ENCODE measurements around the gene C1QTNF12.

Gene C1QTNF12

DNA sequence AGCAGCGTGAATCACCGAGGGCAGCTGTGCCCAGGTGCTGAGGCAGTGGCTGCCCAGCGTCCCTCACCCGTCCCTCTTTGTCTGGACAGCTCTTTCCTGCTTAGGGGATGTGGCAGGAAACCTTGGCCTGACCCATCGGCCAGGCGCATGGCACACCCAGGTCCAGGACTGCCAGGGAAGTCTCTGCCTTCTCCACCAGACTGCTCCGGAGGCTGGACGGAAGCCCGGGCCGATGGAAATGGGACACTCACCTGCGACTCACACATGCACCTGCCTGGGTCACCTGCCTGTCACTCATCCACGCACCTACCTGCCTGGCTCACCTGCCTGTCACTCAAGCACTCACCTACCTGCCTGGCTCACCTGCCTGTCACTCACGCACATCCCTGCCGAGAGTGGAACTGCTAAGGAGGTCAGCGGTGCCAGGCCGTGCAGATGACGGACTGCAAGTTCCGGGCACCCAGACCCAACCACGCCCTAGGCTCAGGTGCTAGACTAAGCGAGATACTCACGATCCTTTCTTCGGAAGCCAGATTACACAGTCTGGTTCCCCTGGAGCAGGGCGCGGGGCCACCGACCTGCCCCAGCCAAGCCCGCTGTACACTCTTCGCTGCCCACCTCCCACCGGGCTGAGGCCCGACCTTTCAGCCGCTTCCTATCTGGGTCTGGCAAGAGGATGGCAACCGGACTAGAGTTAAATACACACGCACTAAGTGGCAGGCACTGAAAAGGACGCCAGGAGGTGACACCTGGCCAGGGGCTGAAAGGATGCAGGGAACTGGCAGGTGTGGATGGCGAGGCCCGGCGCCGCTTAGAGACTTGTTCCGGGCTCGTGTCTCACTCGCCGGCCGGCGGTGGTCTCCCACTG lies 26.1 kb upstream of the C1QTNF12 start:
- peak overlapping the region; percentile 98 for H3K27ac ChIP-seq
- TF ChIP-seq CTCF (conservative IDR thresholded peaks at IDR 0.05): no peak

DNA sequence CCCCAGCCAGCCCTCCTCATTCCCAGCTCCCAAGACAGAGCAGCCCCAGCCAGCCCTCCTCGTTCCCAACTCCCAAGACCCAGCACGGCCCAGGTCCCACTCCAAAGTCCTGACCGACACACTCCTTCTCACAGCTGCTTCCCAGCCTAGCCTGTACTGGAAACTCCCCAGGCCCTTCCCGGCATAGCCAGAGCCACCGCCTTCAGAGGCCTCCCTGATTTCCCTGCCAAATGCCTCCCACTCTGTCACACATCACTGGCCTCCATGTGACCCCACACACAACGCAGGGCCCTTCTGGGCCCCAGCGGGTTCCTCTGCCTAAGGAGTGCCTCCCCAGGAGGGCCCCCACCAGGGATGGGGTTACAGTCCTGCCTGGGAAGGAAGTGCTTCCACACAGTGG lies 24.3 kb upstream of the C1QTNF12 start:
- peak overlapping the region; percentile 98 for H3K27ac ChIP-seq
- TF ChIP-seq CTCF (conservative IDR thresholded peaks at IDR 0.05): no peak

GRCh38 chr1:1268284-1268682 lies 21.8 kb upstream of the C1QTNF12 start:
- no peak overlapping the region for H3K27ac ChIP-seq
- TF ChIP-seq CTCF (conservative IDR thresholded peaks at IDR 0.05): no peak

DNA sequence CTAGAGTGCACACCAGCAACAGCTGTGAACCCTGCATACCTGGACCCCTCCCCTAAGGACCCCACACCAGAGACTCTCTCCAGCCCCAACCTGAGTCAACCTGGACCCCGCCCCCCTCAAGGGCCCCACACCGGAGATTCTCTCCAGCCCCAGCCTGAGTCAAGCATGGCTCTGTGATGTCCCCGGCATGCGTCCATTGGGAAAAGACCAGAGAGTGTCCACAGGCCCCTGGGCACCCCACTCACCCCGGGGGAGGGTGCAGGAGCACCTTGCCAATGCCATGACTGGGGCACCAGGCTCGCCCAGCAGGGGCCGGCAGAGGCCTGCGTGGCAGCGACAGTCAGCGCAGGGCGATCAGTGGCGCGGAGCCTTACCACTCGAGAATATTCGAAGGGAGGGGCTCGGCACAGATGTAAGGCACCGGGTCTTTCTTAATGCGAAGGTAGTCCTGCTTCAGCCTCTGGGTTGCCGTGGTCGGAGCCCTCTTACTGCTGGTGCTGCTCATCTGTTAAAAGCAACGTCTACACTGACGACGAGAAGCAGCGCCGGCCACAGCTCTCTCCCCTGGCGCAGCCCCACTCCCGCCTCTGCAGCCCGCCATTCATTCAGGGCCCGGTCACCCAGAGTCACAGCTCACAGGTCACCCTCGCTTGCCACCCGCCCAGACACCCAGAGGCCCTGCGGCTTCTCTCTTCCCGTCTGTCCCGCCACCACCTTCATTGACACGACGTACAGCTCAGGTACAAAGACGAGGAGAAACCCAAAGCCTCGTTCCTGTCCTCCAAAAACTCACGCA lies 21.2 kb upstream of the C1QTNF12 start:
- no peak for TF ChIP-seq CTCF (conservative IDR thresholded peaks at IDR 0.05)
- no peak overlapping the region for H3K27ac ChIP-seq

GRCh38 chr1:1264868-1265272 lies 18.3 kb upstream of the C1QTNF12 start:
- H3K27ac ChIP-seq: no peak overlapping the region

GRCh38 chr1:1264026-1264425 lies 17.5 kb upstream of the C1QTNF12 start:
- TF ChIP-seq CTCF (conservative IDR thresholded peaks at IDR 0.05): no peak
- H3K27ac ChIP-seq: no peak overlapping the region

More at GRCh38 chr1:1264868-1265272, 18.3 kb upstream of the C1QTNF12 start:
- TF ChIP-seq CTCF (conservative IDR thresholded peaks at IDR 0.05): no peak

GRCh38 chr1:1262758-1263157 lies 16.2 kb upstream of the C1QTNF12 start:
- H3K27ac ChIP-seq: 0 out of 2 replicates have a peak overlapping the region, but pooled peaks have one; percentile 4
- no peak for TF ChIP-seq CTCF (conservative IDR thresholded peaks at IDR 0.05)
